GM23338 (cell line): ENCODE results near the gene KIF19.

Experiments used
- CTCF ChIP-seq, 2 experiments: fragments of 200-600 bp in 1 of 2; sonication (generic) in 1 of 2; conservative IDR thresholded peaks; 2 replicates each; pipeline versions ENCODE4 v1.5.1 to v1.6.1; 2016 to 2017; ENCODE audit warnings: antibody characterized with exemption in 2 of 2, low read depth in 2 of 2, mild to moderate bottlenecking in 2 of 2, moderate library complexity in 1 of 2
- EZH2 ChIP-seq: fragments of 200-600 bp; sonication (generic); IDR thresholded peaks from one replicate; pipeline ENCODE4 v1.8.0; 2017; ENCODE audit warnings: antibody characterized with exemption, mild to moderate bottlenecking, low read depth; ENCODE audit not compliant: unreplicated experiment
- POLR2AphosphoS5 ChIP-seq: IDR thresholded peaks from 2 replicates; pipeline ENCODE4 v1.6.1; 2016; ENCODE audit warnings: antibody characterized with exemption, low read depth
- REST ChIP-seq: IDR thresholded peaks from one replicate; pipeline ENCODE4 v1.6.1; 2018; ENCODE audit warnings: antibody characterized with exemption; ENCODE audit not compliant: unreplicated experiment

GRCh38 chr17:74392848-74393247 lies 66.8 kb downstream of the KIF19 start:
- no peak for TF ChIP-seq POLR2AphosphoS5
- no peak for TF ChIP-seq CTCF (conservative IDR thresholded peaks at IDR 0.05; ENCODE audit: low read depth in 2 of 2)
- no peak for TF ChIP-seq EZH2
- TF ChIP-seq REST: no peak
